ENCODE results near the gene MAPK8. TPM values are rescaled to one million over a fixed set of nuclear protein-coding genes. Genes with fewer than 3 reads are reported as not detected.
A peak's percentile ranks its signal among the peaks of the same experiment; 100 is the strongest.

Gene MAPK8
- total RNA-seq, 1 donor from 2014 or later: 47.4 TPM

GRCh38 chr10:48406204-48406603 lies 99.7 kb downstream of the MAPK8 start:
- Mint-ChIP-seq H3K4me1 (ENCODE audit: low read depth, unreplicated experiment) (peaks cover 7% of the 10 kb centered on the region), H3K9me3 (ENCODE audit: unreplicated experiment) (no peaks in the 10 kb centered on the region), H3K27ac (ENCODE audit: unreplicated experiment) (no peak overlapping the region), H3K36me3 (ENCODE audit: low read depth, unreplicated experiment) (no peaks in the 10 kb centered on the region), H3K4me3 (ENCODE audit: unreplicated experiment) (no peak overlapping the region), H3K27me3 (ENCODE audit: low read depth, unreplicated experiment) (no peaks in the 10 kb centered on the region)
- Histone ChIP-seq H3K36me3 (ENCODE audit: insufficient read depth, low read length) (no peaks in the 10 kb centered on the region), H3K4me2 (ENCODE audit: low read length) (no peak overlapping the region), H3K4me1 (ENCODE audit: insufficient read depth, low read length) (peaks cover 4% of the 10 kb centered on the region), H3K79me2 (ENCODE audit: insufficient read depth, low read length) (peaks cover 18% of the 10 kb centered on the region), H3K27me3 (ENCODE audit: insufficient read depth, low read length) (no peaks in the 10 kb centered on the region), H2AFZ (ENCODE audit: low read depth, low read length) (no peak overlapping the region), H4K20me1 (ENCODE audit: insufficient read depth, low read length) (peaks cover 9% of the 10 kb centered on the region), H3K27ac (ENCODE audit: low read depth, low read length) (no peak overlapping the region), H3K9me3 (ENCODE audit: insufficient read depth, low read depth, low read length) (no peaks in the 10 kb centered on the region), H3K9ac (ENCODE audit: low read length) (no peak overlapping the region), H3K4me3 (ENCODE audit: insufficient read depth, low read depth, low read length) (no peak overlapping the region)
- DNase-seq (ENCODE audit: low read depth) (peak; percentile 36), FAIRE-seq (no peak)
- TF ChIP-seq EZH2 (IDR thresholded peaks at IDR 0.05; ENCODE audit: insufficient read depth, low read length) (no peak), CTCF (IDR thresholded peaks at IDR 0.05; ENCODE audit: insufficient read depth, low read depth, low read length) (no peak)

GRCh38 chr10:48406658-48407057 lies 100.2 kb downstream of the MAPK8 start:
- Histone ChIP-seq H3K27me3 (ENCODE audit: insufficient read depth, low read length) (no peaks in the 10 kb centered on the region), H3K27ac (ENCODE audit: low read depth, low read length) (no peak overlapping the region), H4K20me1 (ENCODE audit: insufficient read depth, low read length) (peaks cover 9% of the 10 kb centered on the region), H3K4me3 (ENCODE audit: insufficient read depth, low read depth, low read length) (no peak overlapping the region), H3K79me2 (ENCODE audit: insufficient read depth, low read length) (peaks cover 15% of the 10 kb centered on the region), H3K9me3 (ENCODE audit: insufficient read depth, low read depth, low read length) (no peaks in the 10 kb centered on the region), H3K4me1 (ENCODE audit: insufficient read depth, low read length) (peaks cover 4% of the 10 kb centered on the region), H2AFZ (ENCODE audit: low read depth, low read length) (no peak overlapping the region), H3K9ac (ENCODE audit: low read length) (no peak overlapping the region), H3K36me3 (ENCODE audit: insufficient read depth, low read length) (no peaks in the 10 kb centered on the region), H3K4me2 (ENCODE audit: low read length) (no peak overlapping the region)
- no peak for DNase-seq (ENCODE audit: low read depth)
- H3K36me3 Mint-ChIP-seq (ENCODE audit: low read depth, unreplicated experiment): no peaks in the 10 kb centered on the region
- peaks cover 7% of the 10 kb centered on the region for H3K4me1 Mint-ChIP-seq (ENCODE audit: low read depth, unreplicated experiment)
- H3K27ac Mint-ChIP-seq (ENCODE audit: unreplicated experiment): no peak overlapping the region
- TF ChIP-seq CTCF (IDR thresholded peaks at IDR 0.05; ENCODE audit: insufficient read depth, low read depth, low read length) (no peak), EZH2 (IDR thresholded peaks at IDR 0.05; ENCODE audit: insufficient read depth, low read length) (no peak)
- H3K27me3 Mint-ChIP-seq (ENCODE audit: low read depth, unreplicated experiment): no peaks in the 10 kb centered on the region
- H3K4me3 Mint-ChIP-seq (ENCODE audit: unreplicated experiment): no peak overlapping the region
- FAIRE-seq: no peak
- no peaks in the 10 kb centered on the region for H3K9me3 Mint-ChIP-seq (ENCODE audit: unreplicated experiment)

GRCh38 chr10:48410503-48410902 lies 104.0 kb downstream of the MAPK8 start:
- Histone ChIP-seq H3K79me2 (ENCODE audit: insufficient read depth, low read length) (peaks cover 3% of the 10 kb centered on the region), H3K9me3 (ENCODE audit: insufficient read depth, low read depth, low read length) (peaks cover 6% of the 10 kb centered on the region), H3K27ac (ENCODE audit: low read depth, low read length) (no peak overlapping the region), H3K4me1 (ENCODE audit: insufficient read depth, low read length) (peaks cover 4% of the 10 kb centered on the region), H3K36me3 (ENCODE audit: insufficient read depth, low read length) (peaks cover 10% of the 10 kb centered on the region), H2AFZ (ENCODE audit: low read depth, low read length) (no peak overlapping the region), H4K20me1 (ENCODE audit: insufficient read depth, low read length) (peaks cover 9% of the 10 kb centered on the region), H3K4me2 (ENCODE audit: low read length) (no peak overlapping the region), H3K9ac (ENCODE audit: low read length) (no peak overlapping the region), H3K27me3 (ENCODE audit: insufficient read depth, low read length) (no peaks in the 10 kb centered on the region), H3K4me3 (ENCODE audit: insufficient read depth, low read depth, low read length) (no peak overlapping the region)
- H3K4me1 Mint-ChIP-seq (ENCODE audit: low read depth, unreplicated experiment): peaks cover 7% of the 10 kb centered on the region
- no peak for DNase-seq (ENCODE audit: low read depth)
- H3K36me3 Mint-ChIP-seq (ENCODE audit: low read depth, unreplicated experiment): peaks cover 8% of the 10 kb centered on the region
- peak; percentile 41 for FAIRE-seq
- H3K9me3 Mint-ChIP-seq (ENCODE audit: unreplicated experiment): no peaks in the 10 kb centered on the region
- H3K27ac Mint-ChIP-seq (ENCODE audit: unreplicated experiment): no peak overlapping the region
- H3K4me3 Mint-ChIP-seq (ENCODE audit: unreplicated experiment): no peak overlapping the region
- TF ChIP-seq CTCF (IDR thresholded peaks at IDR 0.05; ENCODE audit: insufficient read depth, low read depth, low read length): no peak
- H3K27me3 Mint-ChIP-seq (ENCODE audit: low read depth, unreplicated experiment): no peaks in the 10 kb centered on the region
